Measurements from ENCODE around the gene BLMH.

GRCh38 chr17:30219833-30220232, 71.9 kb downstream of the BLMH start:
- TF ChIP-seq, protein P1, sequence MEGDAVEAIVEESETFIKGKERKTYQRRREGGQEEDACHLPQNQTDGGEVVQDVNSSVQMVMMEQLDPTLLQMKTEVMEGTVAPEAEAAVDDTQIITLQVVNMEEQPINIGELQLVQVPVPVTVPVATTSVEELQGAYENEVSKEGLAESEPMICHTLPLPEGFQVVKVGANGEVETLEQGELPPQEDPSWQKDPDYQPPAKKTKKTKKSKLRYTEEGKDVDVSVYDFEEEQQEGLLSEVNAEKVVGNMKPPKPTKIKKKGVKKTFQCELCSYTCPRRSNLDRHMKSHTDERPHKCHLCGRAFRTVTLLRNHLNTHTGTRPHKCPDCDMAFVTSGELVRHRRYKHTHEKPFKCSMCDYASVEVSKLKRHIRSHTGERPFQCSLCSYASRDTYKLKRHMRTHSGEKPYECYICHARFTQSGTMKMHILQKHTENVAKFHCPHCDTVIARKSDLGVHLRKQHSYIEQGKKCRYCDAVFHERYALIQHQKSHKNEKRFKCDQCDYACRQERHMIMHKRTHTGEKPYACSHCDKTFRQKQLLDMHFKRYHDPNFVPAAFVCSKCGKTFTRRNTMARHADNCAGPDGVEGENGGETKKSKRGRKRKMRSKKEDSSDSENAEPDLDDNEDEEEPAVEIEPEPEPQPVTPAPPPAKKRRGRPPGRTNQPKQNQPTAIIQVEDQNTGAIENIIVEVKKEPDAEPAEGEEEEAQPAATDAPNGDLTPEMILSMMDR (IDR thresholded peaks at IDR 0.05), result no peak
- no peak for TF ChIP-seq EZH2phosphoT487 (IDR thresholded peaks at IDR 0.05)
- TF ChIP-seq EZH2 (IDR thresholded peaks at IDR 0.05), result no peak
